GM13976 (cell line): Measurements from ENCODE around the gene NR5A1.

ENCODE experiments used
- DNase-seq: peaks from one replicate; pipeline ENCODE4 v3.0.0; 2012; ENCODE audit warnings: low spot score
- CTCF ChIP-seq: IDR thresholded peaks from 2 replicates; pipeline ENCODE4 v1.5.1; 2012; ENCODE audit warnings: borderline replicate concordance, mild to moderate bottlenecking; ENCODE audit not compliant: insufficient read depth; ENCODE audit errors: extremely low read depth, missing control alignments, control extremely low read depth
- in situ Hi-C: fragments of 300-500 bp; cut with MboI; formaldehyde crosslinking; loops from one replicate; pipeline ENCODE4 v1.12.0; 2022; ENCODE audit warnings: low sequenced_read_pairs, mixed read lengths, inconsistent platforms; ENCODE audit not compliant: unreplicated experiment

NR5A1 gene

GRCh38 chr9:124491049-124491975, 15.9 kb downstream of the NR5A1 start:
- in situ Hi-C loops, result no loop called here
- TF ChIP-seq CTCF, result no peak
- DNase-seq, result no peak

GRCh38 chr9:124490004-124490403, 17.2 kb downstream of the NR5A1 start:
- no peak for TF ChIP-seq CTCF
- no peak for DNase-seq
- in situ Hi-C loops, result no loop called here

- TF ChIP-seq CTCF, result no peak
- DNase-seq, result no peak
- in situ Hi-C loops, result no loop called here
These were observed 18.0 kb downstream of the NR5A1 start for GRCh38 chr9:124489222-124489621.

GRCh38 chr9:124488641-124489210, 18.5 kb downstream of the NR5A1 start:
- in situ Hi-C loops, result no loop called here
- TF ChIP-seq CTCF, result no peak
- no peak for DNase-seq

- TF ChIP-seq CTCF, result no peak
- in situ Hi-C loops, result no loop called here
- no peak for DNase-seq
These were observed 19.7 kb downstream of the NR5A1 start for GRCh38 chr9:124487260-124488182.

- in situ Hi-C loops, result no loop called here
- no peak for TF ChIP-seq CTCF
- no peak for DNase-seq
These were observed 20.4 kb downstream of the NR5A1 start for GRCh38 chr9:124486778-124487259.
